ENCODE results near the gene HTT. TPM values are rescaled to one million over a fixed set of nuclear protein-coding genes. Genes with fewer than 3 reads are reported as not detected.
A peak's percentile ranks its signal among the peaks of the same experiment; 100 is the strongest.

HTT gene
- polyA plus RNA-seq, 3 donors = 1.8 to 27.1 (median 3.0) TPM

DNA sequence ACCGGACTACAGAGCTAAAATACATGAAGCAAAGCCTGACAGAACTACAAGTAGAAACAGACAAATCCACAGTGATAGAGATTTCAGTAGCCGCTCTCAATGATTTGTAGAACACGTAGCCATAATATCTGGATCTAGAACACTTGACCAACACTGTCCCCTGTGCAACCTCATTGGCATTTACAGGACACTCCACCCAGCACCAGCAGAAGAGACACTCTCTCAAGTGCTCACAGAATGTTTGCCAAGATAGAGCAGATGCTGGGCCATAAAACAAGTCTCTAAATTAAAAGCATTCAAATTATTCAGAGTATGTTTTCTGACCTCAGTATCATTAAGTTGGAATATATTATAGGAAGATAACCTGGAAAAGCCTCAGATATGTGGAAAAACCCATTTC lies 21.7 kb downstream of the HTT start:
- H3K9me3 ChIP-seq (replicated peaks in 1 of 2; ENCODE audit: control insufficient read depth in 1 of 2, insufficient read depth in 1 of 2, low read length in 2 of 2) = no peaks in the 10 kb centered on the region
- H3K9ac ChIP-seq (ENCODE audit: insufficient read depth, low read length, poor library complexity, severe bottlenecking) = no peak overlapping the region
- peaks cover 0 to 2% (median 0%) of the 10 kb centered on the region in 3 donors for H3K27me3 Mint-ChIP-seq (ENCODE audit: low read depth in 3 of 3)
- H3K4me3 Mint-ChIP-seq = no peak overlapping the region
- no peaks in the 10 kb centered on the region for H3K4me1 Mint-ChIP-seq
- no peak overlapping the region for H3K4me3 ChIP-seq (replicated peaks in 1 of 3; ENCODE audit: low read depth in 2 of 3, low read length in 3 of 3)
- H4K20me1 ChIP-seq (ENCODE audit: insufficient read depth, low read length) = peaks cover 35% of the 10 kb centered on the region
- DNase-seq = no peak
- peak overlapping the region in 1 of 7 donors; percentile 11 for H3K27ac Mint-ChIP-seq
- no peaks in the 10 kb centered on the region for H3K9me3 Mint-ChIP-seq
- no peaks in the 10 kb centered on the region for H3K27me3 ChIP-seq (ENCODE audit: control insufficient read depth in 2 of 2, insufficient read depth in 2 of 2, low read length in 2 of 2)
- no peak overlapping the region for H2AFZ ChIP-seq (ENCODE audit: insufficient read depth, low read depth, low read length, poor library complexity, severe bottlenecking)
- no peak overlapping the region for H3K4me2 ChIP-seq (replicated peaks; ENCODE audit: extremely low read depth, low read length, poor library complexity, severe bottlenecking)
- no peaks in the 10 kb centered on the region for H3K4me1 ChIP-seq (ENCODE audit: control insufficient read depth in 1 of 2, insufficient read depth in 2 of 2, low read length in 2 of 2)
- no peak overlapping the region for H3K27ac ChIP-seq (ENCODE audit: low read depth in 1 of 2, low read length in 2 of 2)
- peaks cover 18% of the 10 kb centered on the region for H3K79me2 ChIP-seq (ENCODE audit: insufficient read depth, low read length)
- 100% methylated on average over 3 of the region's 3 CpGs for WGBS (ENCODE audit: insufficient coverage)
- TF ChIP-seq, protein P1, sequence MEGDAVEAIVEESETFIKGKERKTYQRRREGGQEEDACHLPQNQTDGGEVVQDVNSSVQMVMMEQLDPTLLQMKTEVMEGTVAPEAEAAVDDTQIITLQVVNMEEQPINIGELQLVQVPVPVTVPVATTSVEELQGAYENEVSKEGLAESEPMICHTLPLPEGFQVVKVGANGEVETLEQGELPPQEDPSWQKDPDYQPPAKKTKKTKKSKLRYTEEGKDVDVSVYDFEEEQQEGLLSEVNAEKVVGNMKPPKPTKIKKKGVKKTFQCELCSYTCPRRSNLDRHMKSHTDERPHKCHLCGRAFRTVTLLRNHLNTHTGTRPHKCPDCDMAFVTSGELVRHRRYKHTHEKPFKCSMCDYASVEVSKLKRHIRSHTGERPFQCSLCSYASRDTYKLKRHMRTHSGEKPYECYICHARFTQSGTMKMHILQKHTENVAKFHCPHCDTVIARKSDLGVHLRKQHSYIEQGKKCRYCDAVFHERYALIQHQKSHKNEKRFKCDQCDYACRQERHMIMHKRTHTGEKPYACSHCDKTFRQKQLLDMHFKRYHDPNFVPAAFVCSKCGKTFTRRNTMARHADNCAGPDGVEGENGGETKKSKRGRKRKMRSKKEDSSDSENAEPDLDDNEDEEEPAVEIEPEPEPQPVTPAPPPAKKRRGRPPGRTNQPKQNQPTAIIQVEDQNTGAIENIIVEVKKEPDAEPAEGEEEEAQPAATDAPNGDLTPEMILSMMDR (IDR thresholded peaks at IDR 0.05) = no peak
- H3K36me3 Mint-ChIP-seq = peaks cover 72 to 85% of the 10 kb centered on the region in 2 donors
- H3K36me3 ChIP-seq (replicated peaks in 1 of 2; ENCODE audit: control insufficient read depth in 1 of 2, insufficient read depth in 2 of 2, low read length in 2 of 2) = peaks cover 66 to 80% of the 10 kb centered on the region in 2 donors
- intact Hi-C loops (cut with micrococcal nuclease) = no loop called here

DNA sequence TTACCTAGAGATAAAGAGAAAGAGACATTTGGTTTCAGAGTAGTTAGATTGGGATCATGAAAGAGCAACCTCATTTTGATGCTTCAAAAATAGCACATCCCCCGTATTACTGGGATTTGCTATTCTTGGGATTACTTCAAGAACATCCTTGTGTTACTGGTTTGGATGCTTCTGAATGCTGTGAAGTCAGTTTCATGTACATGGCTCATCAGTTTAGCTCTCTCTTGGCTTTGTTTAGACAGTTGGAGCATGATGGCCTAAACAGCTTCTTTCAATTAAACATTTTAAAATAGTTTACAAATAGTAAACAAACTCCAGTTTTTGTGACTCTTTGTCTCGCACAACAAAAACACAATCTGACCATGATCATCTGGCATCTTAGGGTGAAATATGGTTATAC lies 23.9 kb downstream of the HTT start:
- peaks cover 77 to 84% of the 10 kb centered on the region in 2 donors for H3K36me3 Mint-ChIP-seq
- peak overlapping the region in 1 of 7 donors; percentile 7 for H3K27ac Mint-ChIP-seq
- peaks cover 0 to 2% (median 0%) of the 10 kb centered on the region in 3 donors for H3K27me3 Mint-ChIP-seq (ENCODE audit: low read depth in 3 of 3)
- H3K9ac ChIP-seq (ENCODE audit: insufficient read depth, low read length, poor library complexity, severe bottlenecking) = no peak overlapping the region
- H3K4me1 ChIP-seq (ENCODE audit: control insufficient read depth in 1 of 2, insufficient read depth in 2 of 2, low read length in 2 of 2) = no peaks in the 10 kb centered on the region
- WGBS (ENCODE audit: insufficient coverage) = 100% methylated on average over 1 of the region's 2 CpGs
- DNase-seq = no peak
- peak overlapping the region in 1 of 2 donors; percentile 4 for H3K27ac ChIP-seq (ENCODE audit: low read depth in 1 of 2, low read length in 2 of 2)
- H3K4me3 ChIP-seq (replicated peaks in 1 of 3; ENCODE audit: low read depth in 2 of 3, low read length in 3 of 3) = no peak overlapping the region
- peaks cover 16% of the 10 kb centered on the region for H3K79me2 ChIP-seq (ENCODE audit: insufficient read depth, low read length)
- TF ChIP-seq, protein P1 (IDR thresholded peaks at IDR 0.05) = no peak
- intact Hi-C loops (cut with micrococcal nuclease) = no loop called here
- no peak overlapping the region for H3K4me2 ChIP-seq (replicated peaks; ENCODE audit: extremely low read depth, low read length, poor library complexity, severe bottlenecking)
- H3K9me3 ChIP-seq (replicated peaks in 1 of 2; ENCODE audit: control insufficient read depth in 1 of 2, insufficient read depth in 1 of 2, low read length in 2 of 2) = no peaks in the 10 kb centered on the region
- H2AFZ ChIP-seq (ENCODE audit: insufficient read depth, low read depth, low read length, poor library complexity, severe bottlenecking) = no peak overlapping the region
- peaks cover 72 to 80% of the 10 kb centered on the region in 2 donors for H3K36me3 ChIP-seq (replicated peaks in 1 of 2; ENCODE audit: control insufficient read depth in 1 of 2, insufficient read depth in 2 of 2, low read length in 2 of 2)
- H4K20me1 ChIP-seq (ENCODE audit: insufficient read depth, low read length) = peaks cover 46% of the 10 kb centered on the region
- H3K27me3 ChIP-seq (ENCODE audit: control insufficient read depth in 2 of 2, insufficient read depth in 2 of 2, low read length in 2 of 2) = no peaks in the 10 kb centered on the region
- no peak overlapping the region for H3K4me3 Mint-ChIP-seq
- no peaks in the 10 kb centered on the region for H3K4me1 Mint-ChIP-seq
- no peaks in the 10 kb centered on the region for H3K9me3 Mint-ChIP-seq
